ENCODE measurements around the gene TRIM71. TPM values are rescaled to one million over a fixed set of nuclear protein-coding genes. Genes with fewer than 3 reads are reported as not detected.
A peak's percentile ranks its signal among the peaks of the same experiment; 100 is the strongest.

The TRIM71 gene
- total RNA-seq, 1 experiment from 2014 or later, result 0.18 TPM

- no peaks in the 10 kb centered on the region for H3K9me3 ChIP-seq (ENCODE audit: control insufficient read depth, insufficient read depth, low read depth, low read length)
- H3K4me3 ChIP-seq (ENCODE audit: low read depth in 2 of 2, low read length in 2 of 2), result no peak overlapping the region
- in situ Hi-C loops (cut with HindIII; ENCODE audit: low pct_unique_long_range_greater_than_20kb, low sequenced_read_pairs) (no loop called here), intact Hi-C loops (cut with micrococcal nuclease; ENCODE audit: unreplicated experiment) (no loop called here)
- H3K4me1 ChIP-seq (ENCODE audit: control insufficient read depth, insufficient read depth, low read length), result no peaks in the 10 kb centered on the region
- ATAC-seq (peak; percentile 45; the same call in 1 of the 2 replicates), DNase-seq (ENCODE audit: low read depth, low spot score) (no peak)
- no peaks in the 10 kb centered on the region for H3K27me3 ChIP-seq (ENCODE audit: control insufficient read depth, insufficient read depth, low read length)
- POLR2A ChIA-PET, result no interaction called here
- H3K27ac ChIP-seq (ENCODE audit: low read length), result no peak overlapping the region
- CTCF ChIA-PET, result no interaction called here
- TF ChIP-seq TCF7L2 (IDR thresholded peaks at IDR 0.05; ENCODE audit: low read depth, low read length) (no peak), POLR2AphosphoS5 (IDR thresholded peaks at IDR 0.05; ENCODE audit: low read depth, low read length) (no peak), SIN3A (IDR thresholded peaks at IDR 0.05; ENCODE audit: borderline replicate concordance, insufficient read depth, low read depth, low read length) (no peak), CTCF (IDR thresholded peaks at IDR 0.05) (no peak), REST (IDR thresholded peaks at IDR 0.05; ENCODE audit: insufficient read depth in 1 of 2, low read depth in 2 of 2, low read length in 1 of 2) (no peak)
- BruUV-seq (replicated peaks), result no TSS peak
- no peaks in the 10 kb centered on the region for H3K36me3 ChIP-seq (ENCODE audit: control insufficient read depth, insufficient read depth, low read length)
Measured at GRCh38 chr3:32855350-32855953, 37.7 kb downstream of the TRIM71 start.

DNA sequence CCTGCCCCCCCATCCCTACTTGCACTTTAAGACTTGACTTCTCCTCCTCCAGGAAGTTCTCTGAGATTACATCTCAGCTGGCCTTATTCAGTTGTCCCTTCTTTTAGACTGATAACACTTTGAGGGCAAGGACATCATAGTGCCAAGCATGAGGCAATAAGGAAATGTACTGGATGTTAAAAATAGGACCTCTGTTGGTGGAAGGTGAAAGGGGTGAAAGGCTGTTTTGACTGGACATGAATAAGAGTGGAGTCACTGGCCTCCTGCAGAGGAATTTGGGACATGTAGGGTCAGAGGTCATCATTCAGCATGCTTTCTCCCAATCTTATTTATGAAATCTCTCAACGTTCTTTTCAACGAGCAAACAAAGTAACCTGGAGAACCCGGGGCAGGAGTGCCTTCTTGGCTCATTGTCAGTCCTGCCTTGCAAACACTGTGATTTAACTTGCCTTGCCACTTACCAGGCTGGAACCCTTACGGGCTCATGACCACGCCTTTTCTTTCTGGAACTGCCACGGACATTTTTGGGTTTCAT lies 38.6 kb downstream of the TRIM71 start:
- intact Hi-C loops (cut with micrococcal nuclease; ENCODE audit: unreplicated experiment), result no loop called here
- in situ Hi-C loops (cut with HindIII; ENCODE audit: low pct_unique_long_range_greater_than_20kb, low sequenced_read_pairs), result no loop called here
- no peaks in the 10 kb centered on the region for H3K9me3 ChIP-seq (ENCODE audit: control insufficient read depth, insufficient read depth, low read depth, low read length)
- ChIA-PET POLR2A (no interaction called here), CTCF (no interaction called here)
- no peaks in the 10 kb centered on the region for H3K36me3 ChIP-seq (ENCODE audit: control insufficient read depth, insufficient read depth, low read length)
- ATAC-seq, result no peak
- no peak overlapping the region for H3K27ac ChIP-seq (ENCODE audit: low read length)
- no TSS peak for BruUV-seq (replicated peaks)
- H3K27me3 ChIP-seq (ENCODE audit: control insufficient read depth, insufficient read depth, low read length), result no peaks in the 10 kb centered on the region
- H3K4me1 ChIP-seq (ENCODE audit: control insufficient read depth, insufficient read depth, low read length), result no peaks in the 10 kb centered on the region
- H3K4me3 ChIP-seq (ENCODE audit: low read depth in 2 of 2, low read length in 2 of 2), result no peak overlapping the region
- no peak for DNase-seq (ENCODE audit: low read depth, low spot score)
- no peak for TF ChIP-seq TCF7L2 (IDR thresholded peaks at IDR 0.05; ENCODE audit: low read depth, low read length)
- TF ChIP-seq SIN3A (IDR thresholded peaks at IDR 0.05; ENCODE audit: borderline replicate concordance, insufficient read depth, low read depth, low read length), result no peak
- TF ChIP-seq REST (IDR thresholded peaks at IDR 0.05; ENCODE audit: insufficient read depth in 1 of 2, low read depth in 2 of 2, low read length in 1 of 2), result no peak
- no peak for TF ChIP-seq POLR2AphosphoS5 (IDR thresholded peaks at IDR 0.05; ENCODE audit: low read depth, low read length)
- TF ChIP-seq CTCF (IDR thresholded peaks at IDR 0.05), result no peak

Measured in Panc1 (cell line).